ENCODE results near the gene PSMC3IP. TPM values are rescaled to one million over a fixed set of nuclear protein-coding genes. Genes with fewer than 3 reads are reported as not detected.
"Not testable (repeated sequence)": the region's sequence is repeated elsewhere in the genome, so short reads cannot be mapped to it uniquely, and the experiment has no call there.

PSMC3IP gene
- total RNA-seq, 1 experiment from 2014 or later: 19.2 TPM

DNA sequence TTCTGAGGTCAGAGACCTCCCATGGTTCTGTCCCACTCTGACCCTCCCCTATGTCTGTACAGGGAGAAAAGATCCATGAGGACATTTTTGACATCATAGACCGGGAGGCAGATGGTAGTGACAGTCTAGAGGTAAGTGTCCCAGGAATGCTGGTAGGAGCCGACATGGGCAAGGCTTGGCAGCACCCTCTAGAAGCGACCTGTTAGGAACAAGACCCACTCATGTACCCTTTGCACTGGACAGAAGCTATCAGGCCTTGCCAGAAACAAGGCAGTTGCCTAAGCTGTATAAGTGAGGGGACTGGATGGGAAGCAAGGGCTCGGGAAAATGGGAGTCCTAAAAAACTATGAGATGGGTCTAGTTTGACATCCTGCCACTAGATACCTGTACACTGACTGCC lies 34.5 kb upstream of the PSMC3IP start:
- H3K9me3 ChIP-seq (ENCODE audit: control insufficient read depth, insufficient read depth, low read depth, low read length): no peaks in the 10 kb centered on the region
- no peak overlapping the region for H3K27ac ChIP-seq (ENCODE audit: low read length)
- peaks cover 9% of the 10 kb centered on the region for H3K4me1 ChIP-seq (ENCODE audit: control insufficient read depth, insufficient read depth, low read length)
- no TSS peak for BruUV-seq (replicated peaks)
- ATAC-seq: no peak
- no peaks in the 10 kb centered on the region for H3K27me3 ChIP-seq (ENCODE audit: control insufficient read depth, insufficient read depth, low read length)
- CTCF ChIA-PET: no interaction called here
- TF ChIP-seq POLR2AphosphoS5 (IDR thresholded peaks at IDR 0.05; ENCODE audit: low read depth, low read length) (no peak), TCF7L2 (IDR thresholded peaks at IDR 0.05; ENCODE audit: low read depth, low read length) (no peak), SIN3A (IDR thresholded peaks at IDR 0.05; ENCODE audit: borderline replicate concordance, insufficient read depth, low read depth, low read length) (no peak)
- TF ChIP-seq, protein P1, sequence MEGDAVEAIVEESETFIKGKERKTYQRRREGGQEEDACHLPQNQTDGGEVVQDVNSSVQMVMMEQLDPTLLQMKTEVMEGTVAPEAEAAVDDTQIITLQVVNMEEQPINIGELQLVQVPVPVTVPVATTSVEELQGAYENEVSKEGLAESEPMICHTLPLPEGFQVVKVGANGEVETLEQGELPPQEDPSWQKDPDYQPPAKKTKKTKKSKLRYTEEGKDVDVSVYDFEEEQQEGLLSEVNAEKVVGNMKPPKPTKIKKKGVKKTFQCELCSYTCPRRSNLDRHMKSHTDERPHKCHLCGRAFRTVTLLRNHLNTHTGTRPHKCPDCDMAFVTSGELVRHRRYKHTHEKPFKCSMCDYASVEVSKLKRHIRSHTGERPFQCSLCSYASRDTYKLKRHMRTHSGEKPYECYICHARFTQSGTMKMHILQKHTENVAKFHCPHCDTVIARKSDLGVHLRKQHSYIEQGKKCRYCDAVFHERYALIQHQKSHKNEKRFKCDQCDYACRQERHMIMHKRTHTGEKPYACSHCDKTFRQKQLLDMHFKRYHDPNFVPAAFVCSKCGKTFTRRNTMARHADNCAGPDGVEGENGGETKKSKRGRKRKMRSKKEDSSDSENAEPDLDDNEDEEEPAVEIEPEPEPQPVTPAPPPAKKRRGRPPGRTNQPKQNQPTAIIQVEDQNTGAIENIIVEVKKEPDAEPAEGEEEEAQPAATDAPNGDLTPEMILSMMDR (IDR thresholded peaks at IDR 0.05): no peak
- TF ChIP-seq, protein P2, sequence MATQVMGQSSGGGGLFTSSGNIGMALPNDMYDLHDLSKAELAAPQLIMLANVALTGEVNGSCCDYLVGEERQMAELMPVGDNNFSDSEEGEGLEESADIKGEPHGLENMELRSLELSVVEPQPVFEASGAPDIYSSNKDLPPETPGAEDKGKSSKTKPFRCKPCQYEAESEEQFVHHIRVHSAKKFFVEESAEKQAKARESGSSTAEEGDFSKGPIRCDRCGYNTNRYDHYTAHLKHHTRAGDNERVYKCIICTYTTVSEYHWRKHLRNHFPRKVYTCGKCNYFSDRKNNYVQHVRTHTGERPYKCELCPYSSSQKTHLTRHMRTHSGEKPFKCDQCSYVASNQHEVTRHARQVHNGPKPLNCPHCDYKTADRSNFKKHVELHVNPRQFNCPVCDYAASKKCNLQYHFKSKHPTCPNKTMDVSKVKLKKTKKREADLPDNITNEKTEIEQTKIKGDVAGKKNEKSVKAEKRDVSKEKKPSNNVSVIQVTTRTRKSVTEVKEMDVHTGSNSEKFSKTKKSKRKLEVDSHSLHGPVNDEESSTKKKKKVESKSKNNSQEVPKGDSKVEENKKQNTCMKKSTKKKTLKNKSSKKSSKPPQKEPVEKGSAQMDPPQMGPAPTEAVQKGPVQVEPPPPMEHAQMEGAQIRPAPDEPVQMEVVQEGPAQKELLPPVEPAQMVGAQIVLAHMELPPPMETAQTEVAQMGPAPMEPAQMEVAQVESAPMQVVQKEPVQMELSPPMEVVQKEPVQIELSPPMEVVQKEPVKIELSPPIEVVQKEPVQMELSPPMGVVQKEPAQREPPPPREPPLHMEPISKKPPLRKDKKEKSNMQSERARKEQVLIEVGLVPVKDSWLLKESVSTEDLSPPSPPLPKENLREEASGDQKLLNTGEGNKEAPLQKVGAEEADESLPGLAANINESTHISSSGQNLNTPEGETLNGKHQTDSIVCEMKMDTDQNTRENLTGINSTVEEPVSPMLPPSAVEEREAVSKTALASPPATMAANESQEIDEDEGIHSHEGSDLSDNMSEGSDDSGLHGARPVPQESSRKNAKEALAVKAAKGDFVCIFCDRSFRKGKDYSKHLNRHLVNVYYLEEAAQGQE (IDR thresholded peaks at IDR 0.05; ENCODE audit: insufficient read depth in 1 of 2, low read depth in 2 of 2, low read length in 1 of 2): no peak
- POLR2A ChIA-PET: no interaction called here
- DNase-seq (ENCODE audit: low read depth, low spot score): no peak
- H3K36me3 ChIP-seq (ENCODE audit: control insufficient read depth, insufficient read depth, low read length): peaks cover 7% of the 10 kb centered on the region
- in situ Hi-C loops (cut with HindIII; ENCODE audit: low pct_unique_long_range_greater_than_20kb, low sequenced_read_pairs) (no loop called here), intact Hi-C loops (cut with micrococcal nuclease; ENCODE audit: unreplicated experiment) (no loop called here)
- no peak overlapping the region for H3K4me3 ChIP-seq (ENCODE audit: low read depth in 2 of 2, low read length in 2 of 2)

DNA sequence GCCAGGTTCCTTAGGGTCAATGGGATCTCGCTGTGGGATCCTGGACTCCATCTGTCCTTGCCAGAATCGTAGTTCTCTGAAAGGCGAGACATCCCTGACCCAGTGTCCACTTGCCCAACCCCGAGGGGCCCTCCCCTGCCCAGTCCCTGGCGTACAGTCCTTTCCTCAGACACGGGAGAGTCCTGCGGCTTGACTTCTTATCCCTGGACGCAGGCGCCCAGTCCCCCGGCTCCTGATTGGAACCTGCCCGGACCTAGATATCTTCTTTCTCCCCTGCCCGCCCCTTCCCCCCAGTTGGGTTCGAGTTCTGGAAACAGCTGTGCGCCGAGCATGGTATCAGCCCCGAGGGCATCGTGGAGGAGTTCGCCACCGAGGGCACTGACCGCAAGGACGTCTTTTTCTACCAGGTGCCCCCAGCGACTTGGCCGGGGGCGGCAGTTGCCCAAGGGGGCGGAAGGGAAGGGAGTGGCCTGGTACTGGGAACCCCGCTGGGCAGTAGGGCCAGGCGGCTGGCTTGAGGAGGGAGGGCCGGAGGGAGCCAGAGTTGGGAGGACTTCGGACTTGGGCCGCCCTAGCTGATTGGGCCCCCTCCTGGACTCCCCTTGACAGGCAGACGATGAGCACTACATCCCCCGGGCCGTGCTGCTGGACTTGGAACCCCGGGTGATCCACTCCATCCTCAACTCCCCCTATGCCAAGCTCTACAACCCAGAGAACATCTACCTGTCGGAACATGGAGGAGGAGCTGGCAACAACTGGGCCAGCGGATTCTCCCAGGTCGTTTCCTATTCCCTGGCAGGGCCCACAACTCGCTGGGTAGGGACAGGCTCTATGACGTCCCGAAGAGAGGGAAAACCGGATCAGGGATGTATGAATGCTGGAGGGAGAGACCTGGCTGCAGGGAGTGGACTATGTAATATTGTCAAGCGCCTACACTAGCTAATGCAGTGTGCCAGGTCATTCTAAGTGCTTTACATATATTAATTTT lies 32.6 kb upstream of the PSMC3IP start:
- Histone ChIP-seq H3K4me1 (ENCODE audit: control insufficient read depth, insufficient read depth, low read length) (peaks cover 11% of the 10 kb centered on the region), H3K4me3 (ENCODE audit: low read depth in 2 of 2, low read length in 2 of 2) (peak overlapping the region; percentile 75 to 97), H3K27ac (ENCODE audit: low read length) (peak overlapping the region; percentile 89)
- H3K27me3 ChIP-seq (ENCODE audit: control insufficient read depth, insufficient read depth, low read length); CTCF ChIA-PET; H3K9me3 ChIP-seq (ENCODE audit: control insufficient read depth, insufficient read depth, low read depth, low read length); in situ Hi-C loops (cut with HindIII; ENCODE audit: low pct_unique_long_range_greater_than_20kb, low sequenced_read_pairs); DNase-seq (ENCODE audit: low read depth, low spot score); H3K36me3 ChIP-seq (ENCODE audit: control insufficient read depth, insufficient read depth, low read length); intact Hi-C loops (cut with micrococcal nuclease; ENCODE audit: unreplicated experiment): not testable (repeated sequence)
- BruUV-seq (replicated peaks): TSS peak; percentile 86
- ATAC-seq: peak; percentile 44
- POLR2A ChIA-PET: interaction anchor here (0.6 kb wide), 1 partner anchor 109 kb away, joined by 3 read pairs; no protein-coding TSS in a partner anchor
